Mucosa of stomach (tissue), 1 donor: ENCODE results near the gene CKB.

Experiments
- H3K27me3 ChIP-seq: one replicate; pipeline ENCODE4 v1.7.0; 2013; ENCODE audit warnings: mild to moderate bottlenecking, low read length; ENCODE audit not compliant: control insufficient read depth, insufficient read depth
- H3K36me3 ChIP-seq: one replicate; pipeline ENCODE4 v1.7.0; 2013; ENCODE audit warnings: low read length; ENCODE audit not compliant: control insufficient read depth, insufficient read depth
- H3K4me1 ChIP-seq: one replicate; pipeline ENCODE4 v1.7.0; 2013; ENCODE audit warnings: mild to moderate bottlenecking, low read length; ENCODE audit not compliant: control insufficient read depth, insufficient read depth
- H3K4me3 ChIP-seq: one replicate; pipeline ENCODE4 v1.7.0; 2013; ENCODE audit warnings: low read length
- H3K9ac ChIP-seq: one replicate; pipeline ENCODE4 v1.7.0; 2013; ENCODE audit warnings: mild to moderate bottlenecking, low read length, moderate library complexity
- H3K9me3 ChIP-seq: one replicate; pipeline ENCODE4 v1.7.0; 2013; ENCODE audit warnings: mild to moderate bottlenecking, low read length, moderate library complexity; ENCODE audit not compliant: control insufficient read depth
- donor health status: Pancreatic carcinoma.

CKB gene

GRCh38 chr14:103547941-103548462 lies 25.4 kb upstream of the CKB start:
- Histone ChIP-seq H3K36me3 (no peaks in the 10 kb centered on the region), H3K4me1 (peaks cover 33% of the 10 kb centered on the region), H3K9ac (no peak overlapping the region), H3K9me3 (no peaks in the 10 kb centered on the region), H3K4me3 (no peak overlapping the region), H3K27me3 (no peaks in the 10 kb centered on the region)

DNA sequence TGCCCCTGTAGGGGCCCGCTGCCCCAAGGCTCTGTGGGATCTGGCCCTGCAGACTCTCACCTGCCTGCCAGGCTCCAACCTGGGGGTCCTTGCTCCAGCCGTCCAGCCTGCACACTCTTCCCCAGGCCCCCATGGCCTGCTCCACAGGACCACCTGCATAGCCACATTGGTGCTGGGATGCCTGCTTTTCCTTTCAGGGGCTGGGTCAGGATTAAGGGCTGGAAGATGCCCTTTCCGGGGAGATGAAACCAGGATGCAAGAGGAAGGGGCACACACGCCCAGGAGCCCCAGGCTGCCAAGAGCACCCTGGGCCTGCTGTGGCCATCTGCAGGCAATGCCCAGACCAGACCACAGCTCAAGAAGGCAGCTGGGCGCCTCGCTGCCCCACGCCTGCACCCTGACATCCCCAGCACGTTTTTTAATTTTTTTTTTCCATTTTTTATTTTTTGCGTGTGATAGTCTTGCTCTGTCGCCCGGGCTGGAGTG lies 24.9 kb upstream of the CKB start:
- Histone ChIP-seq H3K9ac (no peak overlapping the region), H3K27me3 (peaks cover 4% of the 10 kb centered on the region), H3K4me1 (peaks cover 38% of the 10 kb centered on the region), H3K36me3 (no peaks in the 10 kb centered on the region), H3K9me3 (no peaks in the 10 kb centered on the region), H3K4me3 (no peak overlapping the region)

DNA sequence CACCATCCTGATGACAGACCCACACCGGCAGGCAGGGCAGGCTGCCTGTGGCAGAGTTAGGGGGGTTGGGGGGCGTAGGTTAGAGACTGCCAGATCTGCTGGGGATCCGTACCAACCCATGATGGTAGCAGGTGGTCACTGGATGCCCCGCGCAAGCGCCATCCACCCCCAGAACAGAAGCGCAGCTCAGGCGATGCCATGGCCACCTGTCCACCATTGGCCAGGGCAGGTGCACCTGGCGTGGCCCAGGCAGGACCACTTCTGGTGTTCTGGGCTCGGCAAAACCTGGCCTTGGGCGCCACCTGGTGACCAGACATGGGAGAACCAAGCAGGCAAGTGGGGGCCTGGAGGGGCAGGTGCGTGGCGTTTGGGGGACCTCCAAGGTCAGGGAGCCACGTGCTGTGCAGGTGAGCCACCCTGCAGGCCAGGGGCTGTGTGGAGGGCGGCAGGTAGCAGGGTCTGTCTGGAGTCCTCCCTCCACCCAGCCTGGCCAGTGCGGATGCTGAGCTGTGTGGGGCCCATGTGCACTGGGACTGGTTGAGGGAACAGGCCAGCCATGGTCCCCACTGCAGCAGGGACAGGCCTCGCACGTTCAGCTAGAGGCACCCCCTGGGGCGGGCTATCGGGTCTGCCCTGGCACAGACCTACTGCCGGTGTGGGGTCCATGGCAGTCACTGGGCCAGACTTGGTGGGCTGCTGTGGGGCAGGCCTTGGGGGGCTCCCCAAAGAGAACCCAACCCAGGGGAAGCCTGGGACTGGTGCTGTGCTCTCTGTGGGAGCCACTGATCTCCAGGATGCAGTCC lies 24.2 kb upstream of the CKB start:
- Histone ChIP-seq H3K36me3 (no peaks in the 10 kb centered on the region), H3K9ac (no peak overlapping the region), H3K9me3 (no peaks in the 10 kb centered on the region), H3K4me1 (peaks cover 44% of the 10 kb centered on the region), H3K27me3 (peaks cover 4% of the 10 kb centered on the region), H3K4me3 (no peak overlapping the region)

- Histone ChIP-seq H3K4me1 (peaks cover 52% of the 10 kb centered on the region), H3K9ac (no peak overlapping the region), H3K27me3 (peaks cover 4% of the 10 kb centered on the region), H3K36me3 (no peaks in the 10 kb centered on the region), H3K9me3 (no peaks in the 10 kb centered on the region), H3K4me3 (no peak overlapping the region)
Observed at GRCh38 chr14:103545915-103546651, 23.5 kb upstream of the CKB start.

DNA sequence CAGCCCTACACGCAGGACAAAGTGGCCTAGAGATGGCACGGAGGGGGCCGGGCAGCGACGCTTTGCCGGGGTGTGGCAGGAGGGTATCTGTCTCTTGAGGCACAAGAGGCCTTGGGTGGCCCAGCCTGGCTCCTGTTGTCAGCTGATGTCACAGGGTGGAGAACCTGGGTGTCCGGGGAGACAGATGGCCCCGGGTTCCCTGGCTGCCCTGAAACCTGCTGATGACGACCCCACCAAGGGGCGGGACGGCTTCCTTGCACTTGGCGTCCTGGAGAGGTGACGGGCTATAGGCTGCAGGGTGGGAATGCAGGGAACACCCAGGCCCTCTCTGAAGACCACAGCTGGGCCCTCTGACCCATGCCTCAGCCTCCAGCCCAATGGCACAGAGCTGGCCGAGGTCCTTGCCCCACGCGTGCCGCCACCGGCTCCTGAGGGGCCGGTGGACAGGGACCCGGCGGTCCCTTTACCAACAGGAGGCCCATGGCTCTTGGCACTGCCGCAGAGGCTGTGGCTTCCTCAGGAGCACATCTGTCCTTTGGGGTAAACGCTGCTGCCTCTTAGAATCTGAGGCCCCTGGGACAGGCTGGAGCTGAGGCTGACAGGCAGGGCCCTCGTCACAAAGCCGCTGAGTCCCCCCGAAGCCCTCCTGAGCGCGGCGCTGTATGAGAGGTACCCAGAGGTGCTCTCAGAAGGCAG lies 22.7 kb upstream of the CKB start:
- Histone ChIP-seq H3K4me1 (peaks cover 52% of the 10 kb centered on the region), H3K27me3 (peaks cover 4% of the 10 kb centered on the region), H3K4me3 (no peak overlapping the region), H3K9me3 (no peaks in the 10 kb centered on the region), H3K9ac (no peak overlapping the region), H3K36me3 (no peaks in the 10 kb centered on the region)

GRCh38 chr14:103544388-103545218 lies 22.0 kb upstream of the CKB start:
- Histone ChIP-seq H3K27me3 (peaks cover 4% of the 10 kb centered on the region), H3K4me3 (no peak overlapping the region), H3K36me3 (no peaks in the 10 kb centered on the region), H3K9me3 (no peaks in the 10 kb centered on the region), H3K9ac (no peak overlapping the region), H3K4me1 (peaks cover 50% of the 10 kb centered on the region)

- Histone ChIP-seq H3K9me3 (no peaks in the 10 kb centered on the region), H3K4me1 (peaks cover 56% of the 10 kb centered on the region), H3K36me3 (no peaks in the 10 kb centered on the region), H3K4me3 (no peak overlapping the region), H3K27me3 (peaks cover 12% of the 10 kb centered on the region), H3K9ac (no peak overlapping the region)
Observed at GRCh38 chr14:103543721-103544387, 21.2 kb upstream of the CKB start.

DNA sequence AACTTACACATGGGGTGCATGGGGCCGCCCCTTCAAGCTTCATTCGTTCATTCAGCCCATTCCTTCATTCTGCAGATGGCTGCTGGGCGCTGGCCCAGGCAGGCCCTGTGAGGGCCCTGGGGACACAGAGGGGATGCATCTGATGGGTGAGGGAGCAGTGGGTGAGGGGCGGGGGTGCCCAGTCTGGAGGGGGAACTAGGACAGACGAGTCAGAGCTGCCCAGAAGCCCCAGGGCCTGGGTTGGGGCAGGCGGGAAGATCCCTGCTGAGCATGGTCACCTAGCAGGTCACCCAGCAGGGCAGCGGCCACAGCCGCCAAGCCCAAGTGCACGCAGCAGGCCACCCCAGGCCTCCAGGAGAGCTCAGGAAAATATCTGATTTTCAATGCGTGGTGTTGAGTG lies 20.5 kb upstream of the CKB start:
- no peak overlapping the region for H3K4me3 ChIP-seq
- peaks cover 19% of the 10 kb centered on the region for H3K27me3 ChIP-seq
- peak overlapping the region; percentile 31 for H3K9ac ChIP-seq
- no peaks in the 10 kb centered on the region for H3K36me3 ChIP-seq
- no peaks in the 10 kb centered on the region for H3K9me3 ChIP-seq
- peaks cover 63% of the 10 kb centered on the region for H3K4me1 ChIP-seq

GRCh38 chr14:103542605-103543088 lies 20.0 kb upstream of the CKB start:
- H3K9me3 ChIP-seq, result no peaks in the 10 kb centered on the region
- H3K27me3 ChIP-seq, result peaks cover 20% of the 10 kb centered on the region
- H3K4me1 ChIP-seq, result peaks cover 68% of the 10 kb centered on the region
- H3K36me3 ChIP-seq, result no peaks in the 10 kb centered on the region
- no peak overlapping the region for H3K4me3 ChIP-seq
- peak overlapping the region; percentile 31 for H3K9ac ChIP-seq

GRCh38 chr14:103541709-103542604 lies 19.3 kb upstream of the CKB start:
- H3K9ac ChIP-seq, result peak overlapping the region; percentile 8
- H3K4me3 ChIP-seq, result no peak overlapping the region
- H3K27me3 ChIP-seq, result peaks cover 20% of the 10 kb centered on the region
- no peaks in the 10 kb centered on the region for H3K9me3 ChIP-seq
- no peaks in the 10 kb centered on the region for H3K36me3 ChIP-seq
- H3K4me1 ChIP-seq, result peaks cover 69% of the 10 kb centered on the region
